SU-DHL-6 (cell line): ENCODE results near the gene ZFAND3.

ENCODE experiments used
- H2AFZ ChIP-seq: fragments of 200-600 bp; sonication (generic); 2 replicates; pipeline ENCODE4 v1.6.1; 2014; ENCODE audit warnings: low read depth, mild to moderate bottlenecking, moderate library complexity, mixed read lengths, antibody characterized with exemption, low read length; ENCODE audit not compliant: severe bottlenecking
- H3F3A ChIP-seq: fragments of 200-600 bp; shearing (Covaris generic); 2 replicates; pipeline ENCODE4 v1.6.0; 2016; ENCODE audit warnings: antibody characterized with exemption, mild to moderate bottlenecking; ENCODE audit not compliant: insufficient read depth
- H3K27ac ChIP-seq: fragments of 200-600 bp; sonication (generic); 2 replicates; pipeline ENCODE4 v1.5.1; 2016; ENCODE audit warnings: low read depth, mild to moderate bottlenecking, low read length, moderate library complexity, mixed read lengths
- H3K27me3 ChIP-seq: fragments of 200-600 bp; sonication (generic), shearing (Covaris generic); 2 replicates; pipeline ENCODE4 v1.6.0; 2014; ENCODE audit warnings: mild to moderate bottlenecking, low read length
- H3K36me3 ChIP-seq: fragments of 200-600 bp; sonication (generic); 2 replicates; pipeline ENCODE4 v1.6.1; 2014; ENCODE audit warnings: mild to moderate bottlenecking, low read length, mixed read lengths
- H3K4me2 ChIP-seq: fragments of 300-600, 200-600 bp; shearing (Covaris generic), sonication (generic); 2 replicates; pipeline ENCODE4 v1.6.0; 2014; ENCODE audit warnings: low read length, low read depth, mild to moderate bottlenecking; ENCODE audit not compliant: poor library complexity, severe bottlenecking
- H3K4me3 ChIP-seq: fragments of 200-600 bp; sonication (generic); 2 replicates; pipeline ENCODE4 v1.5.1; 2014; ENCODE audit warnings: antibody characterized with exemption, low read length, mild to moderate bottlenecking, mixed read lengths; ENCODE audit not compliant: insufficient read depth, poor library complexity, severe bottlenecking
- H3K79me2 ChIP-seq: fragments of 200-600 bp; sonication (generic); 2 replicates; pipeline ENCODE4 v1.6.1; 2014; ENCODE audit warnings: mild to moderate bottlenecking, low read length, moderate library complexity; ENCODE audit not compliant: insufficient read depth
- H3K9ac ChIP-seq: fragments of 200-600 bp; sonication (generic); 2 replicates; pipeline ENCODE4 v1.7.0; 2014; ENCODE audit warnings: mild to moderate bottlenecking, low read length
- H3K9me2 ChIP-seq: fragments of 200-600 bp; sonication (generic); replicated peaks from 2 replicates; pipeline ENCODE4 v1.6.1; 2014; ENCODE audit warnings: low read length; ENCODE audit not compliant: insufficient read depth
- H3K9me3 ChIP-seq: fragments of 200-600 bp; sonication (generic); 2 replicates; pipeline ENCODE4 v1.6.1; 2014; ENCODE audit warnings: low read length, mixed read lengths; ENCODE audit not compliant: insufficient read depth
- H4K20me1 ChIP-seq: fragments of 200-600 bp; sonication (generic); 2 replicates; pipeline ENCODE4 v1.6.1; 2014; ENCODE audit warnings: low read depth, mild to moderate bottlenecking, antibody characterized with exemption, low read length, moderate library complexity, mixed read lengths
- CTCF ChIP-seq: fragments of 200-600 bp; sonication (generic); IDR thresholded peaks from one replicate; pipeline ENCODE4 v1.5.1; 2017; ENCODE audit warnings: antibody characterized with exemption, mild to moderate bottlenecking, low read length, moderate library complexity; ENCODE audit not compliant: insufficient read depth, poor library complexity, severe bottlenecking
- EZH2phosphoT487 ChIP-seq: fragments of 200-600 bp; sonication (generic), shearing (Covaris generic); conservative IDR thresholded peaks from 2 replicates; pipeline ENCODE4 v1.6.1; 2018; ENCODE audit warnings: mild to moderate bottlenecking, antibody characterized with exemption, low read length, moderate library complexity, mixed read lengths

The ZFAND3 gene

GRCh38 chr6:37819177-37819801, at the start of gene ZFAND3:
Gene ZFAND3, plus strand, starts transcription at chr6:37819727. Its CDS starts 219 bp downstream, at chr6:37819946.
- Histone ChIP-seq H3K4me2 (peak within 1 kb of the TSS; percentile 77), H3F3A (peaks cover 12% of the 10 kb centered on the region), H3K27me3 (no peaks in the 10 kb centered on the region), H3K36me3 (no peaks in the 10 kb centered on the region), H2AFZ (peak within 1 kb of the TSS; percentile 88), H3K4me3 (peak within 1 kb of the TSS; percentile 87), H3K9ac (peak within 1 kb of the TSS; percentile 80), H4K20me1 (peaks cover 4% of the 10 kb centered on the region), H3K9me2 (no peaks in the 10 kb centered on the region), H3K79me2 (peaks cover 42% of the 10 kb centered on the region), H3K9me3 (no peaks in the 10 kb centered on the region), H3K27ac (peak within 1 kb of the TSS; percentile 65)
- TF ChIP-seq CTCF (no peak), EZH2phosphoT487 (no peak)

DNA sequence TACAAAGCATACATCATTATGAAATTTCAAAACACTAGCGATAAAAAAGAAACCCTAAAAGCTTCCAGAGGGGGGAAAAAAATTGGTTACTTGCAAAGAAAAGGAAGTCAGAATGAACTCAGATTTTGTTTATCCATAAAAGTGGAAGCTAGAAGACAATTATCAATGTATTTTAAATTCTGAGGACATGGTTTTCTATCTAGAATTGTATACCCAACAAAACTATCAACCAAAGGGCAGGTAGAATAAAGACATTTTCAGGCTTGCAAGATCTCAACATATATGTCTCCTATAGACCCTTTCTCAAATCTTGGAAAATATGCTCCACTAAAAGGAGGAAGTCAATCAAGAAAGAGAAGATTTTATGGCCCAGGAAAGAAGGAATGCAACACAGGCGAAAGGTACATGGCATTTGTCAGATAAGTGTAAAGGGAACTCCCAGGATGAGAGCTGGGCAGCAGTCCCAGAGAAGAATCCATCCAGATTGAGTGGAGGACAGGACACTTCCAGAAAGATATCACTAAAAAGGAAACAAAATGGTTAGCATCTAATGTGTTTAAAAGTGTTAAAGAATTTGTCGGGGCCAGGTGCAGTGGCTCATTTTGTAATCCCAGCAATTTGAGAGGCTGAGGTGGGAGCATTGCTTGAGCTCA, 45.4 kb upstream of the ZFAND3 start:
- Histone ChIP-seq H4K20me1 (no peaks in the 10 kb centered on the region), H3K36me3 (no peaks in the 10 kb centered on the region), H2AFZ (no peak overlapping the region), H3K9ac (no peak overlapping the region), H3K4me3 (no peak overlapping the region), H3K4me2 (no peak overlapping the region), H3K9me3 (peaks cover 7% of the 10 kb centered on the region; the same call in 1 of the 2 replicates), H3K27ac (no peak overlapping the region), H3K9me2 (no peaks in the 10 kb centered on the region), H3K27me3 (no peaks in the 10 kb centered on the region), H3K79me2 (no peaks in the 10 kb centered on the region), H3F3A (no peaks in the 10 kb centered on the region)
- TF ChIP-seq CTCF = no peak

DNA sequence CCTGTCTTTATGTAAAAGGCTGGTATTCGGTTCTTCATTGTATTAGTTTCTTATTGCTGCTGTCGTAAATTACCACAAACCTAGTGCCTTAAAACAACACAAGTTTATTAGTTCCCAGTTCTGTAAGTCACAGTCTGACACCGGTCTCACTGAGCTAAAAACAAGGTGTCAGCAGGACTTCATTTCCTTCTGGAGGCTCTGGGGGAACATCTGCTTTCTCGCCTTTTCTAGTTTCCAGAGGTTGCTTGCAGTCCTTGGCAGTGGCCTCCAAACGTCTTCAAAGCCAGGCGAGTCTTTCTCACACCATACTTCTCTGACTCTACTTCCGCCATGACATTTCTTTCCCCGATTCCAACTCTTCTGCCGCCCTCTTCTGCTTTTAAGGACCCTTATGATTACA, 43.0 kb upstream of the ZFAND3 start:
- no peaks in the 10 kb centered on the region for H3K36me3 ChIP-seq
- H3K9me2 ChIP-seq = no peaks in the 10 kb centered on the region
- no peak overlapping the region for H3K4me2 ChIP-seq
- H3F3A ChIP-seq = no peaks in the 10 kb centered on the region
- H3K27ac ChIP-seq = no peak overlapping the region
- H2AFZ ChIP-seq = no peak overlapping the region
- no peak overlapping the region for H3K4me3 ChIP-seq
- no peaks in the 10 kb centered on the region for H3K27me3 ChIP-seq
- no peaks in the 10 kb centered on the region for H3K79me2 ChIP-seq
- H3K9me3 ChIP-seq = peaks cover 7% of the 10 kb centered on the region; the same call in 1 of the 2 replicates
- H4K20me1 ChIP-seq = no peaks in the 10 kb centered on the region
- H3K9ac ChIP-seq = no peak overlapping the region
- TF ChIP-seq CTCF = no peak
- TF ChIP-seq EZH2phosphoT487 = no peak
